NCI-H1694 (cell line): ENCODE data around the gene TSR3.

Experiments used
- DNase-seq: peaks from one replicate; lab custom pipeline; 2025; lab: John Stamatoyannopoulos, UW

TSR3 gene

GRCh38 chr16:1323296-1324239, 28.1 kb downstream of the TSR3 start:
- no peak for DNase-seq

- no peak for DNase-seq
Observed at GRCh38 chr16:1322407-1322806, 29.3 kb downstream of the TSR3 start.

- no peak for DNase-seq
Observed at GRCh38 chr16:1320658-1321240, 30.9 kb downstream of the TSR3 start.

GRCh38 chr16:1320097-1320496, 31.6 kb downstream of the TSR3 start:
- DNase-seq, result no peak

GRCh38 chr16:1319041-1319440, 32.6 kb downstream of the TSR3 start:
- no peak for DNase-seq

GRCh38 chr16:1318268-1318545, 33.5 kb downstream of the TSR3 start:
- no peak for DNase-seq

- no peak for DNase-seq
Observed at GRCh38 chr16:1317479-1318267, 34.0 kb downstream of the TSR3 start.

- DNase-seq, result no peak
Observed at GRCh38 chr16:1316033-1316405, 35.7 kb downstream of the TSR3 start.

GRCh38 chr16:1315081-1316032, 36.3 kb downstream of the TSR3 start:
- no peak for DNase-seq

GRCh38 chr16:1314399-1315068, 37.1 kb downstream of the TSR3 start:
- no peak for DNase-seq

- DNase-seq, result no peak
Observed at GRCh38 chr16:1313721-1314369, 37.8 kb downstream of the TSR3 start.

- no peak for DNase-seq
Observed at GRCh38 chr16:1312903-1313302, 38.8 kb downstream of the TSR3 start.

GRCh38 chr16:1312467-1312816, 39.2 kb downstream of the TSR3 start:
- no peak for DNase-seq

- no peak for DNase-seq
Observed at GRCh38 chr16:1311738-1312466, 39.8 kb downstream of the TSR3 start.

GRCh38 chr16:1311212-1311737, 40.4 kb downstream of the TSR3 start:
- DNase-seq, result no peak

GRCh38 chr16:1310832-1311200, 40.9 kb downstream of the TSR3 start:
- no peak for DNase-seq

- DNase-seq, result no peak
Observed at GRCh38 chr16:1309888-1310831, 41.5 kb downstream of the TSR3 start.

- DNase-seq, result peak; percentile 84
Observed at GRCh38 chr16:1308977-1309885, 42.4 kb downstream of the TSR3 start, which contains the start of gene UBE2I. Gene UBE2I, plus strand, starts transcription at chr16:1309636. Its CDS starts 4,395 bp downstream, at chr16:1314031.
